T-helper 2 cell treated with Interferon-gamma antibody and Interleukin-4, amounts not matched to agents 5 μg/mL and 100 μg/mL, for 36 hours (primary cell): Measurements from ENCODE around the gene SLC9A9.
A peak's percentile ranks its signal among the peaks of the same experiment; 100 is the strongest.
"Not testable (repeated sequence)": the region's sequence is repeated elsewhere in the genome, so short reads cannot be mapped to it uniquely, and the experiment has no call there.

Experiments used
- DNase-seq: peaks from one replicate; pipeline ENCODE4 v3.0.0; 2021; ENCODE audit warnings: low spot score
- H3K27ac Mint-ChIP-seq: one replicate; pipeline ENCODE4 v1.8.0; 2021; ENCODE audit warnings: mild to moderate bottlenecking, mixed read lengths
- H3K27me3 Mint-ChIP-seq: one replicate; pipeline ENCODE4 v1.8.0; 2021; ENCODE audit warnings: low read depth, mixed read lengths
- H3K36me3 Mint-ChIP-seq: one replicate; pipeline ENCODE4 v1.8.0; 2021; ENCODE audit warnings: low read depth, mixed read lengths
- H3K4me1 Mint-ChIP-seq: one replicate; pipeline ENCODE4 v1.8.0; 2021; ENCODE audit warnings: low read depth, mixed read lengths
- H3K4me3 Mint-ChIP-seq: one replicate; pipeline ENCODE4 v1.8.0; 2022; ENCODE audit warnings: mild to moderate bottlenecking, moderate library complexity, mixed read lengths
- H3K9me3 Mint-ChIP-seq: one replicate; pipeline ENCODE4 v1.8.0; 2021; ENCODE audit warnings: mixed read lengths

The SLC9A9 gene

GRCh38 chr3:143288944-143289343, 559.3 kb downstream of the SLC9A9 start:
- Mint-ChIP-seq H3K9me3 (no peaks in the 10 kb centered on the region), H3K4me3 (no peak overlapping the region), H3K36me3 (no peaks in the 10 kb centered on the region), H3K27me3 (no peaks in the 10 kb centered on the region), H3K4me1 (peaks cover 6% of the 10 kb centered on the region), H3K27ac (no peak overlapping the region)
- no peak for DNase-seq

DNA sequence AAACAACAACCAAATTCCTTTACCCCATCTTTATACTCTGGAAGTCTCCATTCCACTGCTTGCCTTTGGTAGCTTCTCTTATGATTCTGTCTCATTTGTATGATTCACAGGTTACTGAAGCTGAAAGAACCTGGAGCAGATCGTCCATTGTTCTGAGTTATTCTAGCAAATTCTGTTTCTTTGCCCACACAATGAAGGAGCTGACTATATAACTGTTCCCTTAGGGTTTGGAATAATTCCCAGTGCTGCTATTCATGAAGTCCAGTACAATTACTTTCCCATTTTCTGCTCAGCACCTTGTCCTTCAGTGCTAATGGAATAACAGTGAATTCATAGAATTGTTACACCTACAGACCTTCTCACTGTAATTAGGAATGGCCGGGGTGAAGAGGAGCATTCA, 560.9 kb downstream of the SLC9A9 start:
- peaks cover 3% of the 10 kb centered on the region for H3K4me1 Mint-ChIP-seq
- no peaks in the 10 kb centered on the region for H3K36me3 Mint-ChIP-seq
- no peak overlapping the region for H3K27ac Mint-ChIP-seq
- H3K9me3 Mint-ChIP-seq = no peaks in the 10 kb centered on the region
- DNase-seq = no peak
- H3K27me3 Mint-ChIP-seq = no peaks in the 10 kb centered on the region
- H3K4me3 Mint-ChIP-seq = no peak overlapping the region

DNA sequence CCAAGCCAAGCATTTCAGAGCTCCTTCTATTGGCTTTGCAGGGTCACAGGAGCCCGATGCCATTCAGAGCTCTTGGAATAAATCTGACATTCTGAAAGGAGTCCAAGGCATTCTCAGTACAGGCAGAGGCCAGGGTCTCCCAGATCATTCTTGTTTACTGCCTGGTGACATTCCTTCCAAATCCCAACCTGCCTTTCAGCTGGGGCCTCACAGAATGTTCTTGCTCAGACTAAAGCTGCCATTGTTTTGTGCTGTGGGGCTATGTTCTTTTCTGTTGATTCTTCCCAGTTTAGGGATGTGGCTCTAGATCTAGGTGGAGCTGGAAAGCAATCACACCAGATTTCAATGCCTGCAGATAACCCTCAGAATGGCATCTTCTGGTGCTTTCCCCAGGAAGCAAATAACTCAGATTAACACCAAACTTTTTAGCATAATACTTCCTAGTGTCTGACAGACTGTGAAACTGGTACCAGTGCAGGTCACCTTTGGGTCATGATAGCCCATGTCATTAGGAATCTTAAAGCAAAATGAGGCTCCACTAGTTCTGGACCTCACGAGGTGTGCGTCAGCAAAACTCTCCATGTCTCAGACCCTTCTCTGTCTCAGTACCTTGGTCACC, 561.8 kb downstream of the SLC9A9 start:
- H3K27ac Mint-ChIP-seq = no peak overlapping the region
- H3K36me3 Mint-ChIP-seq = no peaks in the 10 kb centered on the region
- no peak overlapping the region for H3K4me3 Mint-ChIP-seq
- no peaks in the 10 kb centered on the region for H3K9me3 Mint-ChIP-seq
- H3K27me3 Mint-ChIP-seq = no peaks in the 10 kb centered on the region
- H3K4me1 Mint-ChIP-seq = peaks cover 7% of the 10 kb centered on the region
- no peak for DNase-seq

GRCh38 chr3:143283432-143284128, 564.7 kb downstream of the SLC9A9 start:
- no peak overlapping the region for H3K4me3 Mint-ChIP-seq
- peaks cover 9% of the 10 kb centered on the region for H3K4me1 Mint-ChIP-seq
- no peak overlapping the region for H3K27ac Mint-ChIP-seq
- peaks cover 4% of the 10 kb centered on the region for H3K9me3 Mint-ChIP-seq
- peak; percentile 14 for DNase-seq
- no peaks in the 10 kb centered on the region for H3K27me3 Mint-ChIP-seq
- no peaks in the 10 kb centered on the region for H3K36me3 Mint-ChIP-seq

- no peak for DNase-seq
- H3K36me3 Mint-ChIP-seq = no peaks in the 10 kb centered on the region
- H3K27me3 Mint-ChIP-seq = no peaks in the 10 kb centered on the region
- no peak overlapping the region for H3K4me3 Mint-ChIP-seq
- H3K4me1 Mint-ChIP-seq = peaks cover 17% of the 10 kb centered on the region
- H3K9me3 Mint-ChIP-seq = peaks cover 4% of the 10 kb centered on the region
- no peak overlapping the region for H3K27ac Mint-ChIP-seq
Measured at GRCh38 chr3:143280984-143281383, 567.3 kb downstream of the SLC9A9 start.

- not testable (repeated sequence) for H3K27me3 Mint-ChIP-seq, H3K27ac Mint-ChIP-seq, H3K9me3 Mint-ChIP-seq, H3K4me3 Mint-ChIP-seq, DNase-seq, H3K36me3 Mint-ChIP-seq
- peaks cover 17% of the 10 kb centered on the region for H3K4me1 Mint-ChIP-seq
Measured at GRCh38 chr3:143279567-143279966, 568.7 kb downstream of the SLC9A9 start.

DNA sequence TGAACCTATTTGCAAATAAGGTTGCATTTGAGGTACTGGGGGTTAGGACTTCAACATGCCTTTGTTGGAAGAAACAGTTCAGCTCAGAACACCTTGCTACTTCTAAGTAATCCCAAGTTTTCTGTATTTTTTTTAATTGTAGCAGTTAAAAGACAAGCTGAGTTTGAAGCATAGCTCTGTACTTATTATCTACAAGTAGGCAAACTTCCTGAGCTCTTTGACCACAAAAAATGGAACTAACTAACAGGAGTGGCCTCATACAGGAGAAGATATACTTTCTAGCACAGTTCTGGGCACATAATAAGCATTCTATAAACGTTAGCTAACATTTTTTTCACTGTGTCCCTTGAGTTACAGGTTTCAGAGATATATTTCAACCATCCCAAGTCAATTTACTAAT, 569.5 kb downstream of the SLC9A9 start:
- no peaks in the 10 kb centered on the region for H3K36me3 Mint-ChIP-seq
- no peak for DNase-seq
- H3K4me1 Mint-ChIP-seq = peaks cover 17% of the 10 kb centered on the region
- H3K9me3 Mint-ChIP-seq = peaks cover 4% of the 10 kb centered on the region
- H3K4me3 Mint-ChIP-seq = no peak overlapping the region
- no peaks in the 10 kb centered on the region for H3K27me3 Mint-ChIP-seq
- no peak overlapping the region for H3K27ac Mint-ChIP-seq

DNA sequence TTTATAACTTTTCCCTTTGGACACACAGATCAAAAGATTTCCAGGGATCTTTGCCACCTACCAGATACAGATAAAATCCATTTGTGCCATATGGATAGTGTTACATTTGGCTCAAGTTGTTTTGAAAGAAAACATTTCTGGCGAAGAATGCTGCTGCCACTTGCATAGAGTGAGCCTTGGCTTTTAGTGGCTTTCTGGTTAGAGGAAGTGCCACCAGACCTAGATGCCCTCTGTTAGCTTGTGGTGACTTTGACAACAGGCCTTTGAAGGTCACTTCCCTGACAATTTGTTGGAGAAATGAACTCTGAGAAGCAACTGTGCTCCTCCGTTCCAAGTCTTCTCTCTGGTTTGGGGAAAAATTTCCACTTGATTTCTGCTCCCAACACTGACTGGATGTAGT, 570.7 kb downstream of the SLC9A9 start:
- Mint-ChIP-seq H3K27me3 (no peaks in the 10 kb centered on the region), H3K4me1 (peaks cover 17% of the 10 kb centered on the region), H3K9me3 (peaks cover 4% of the 10 kb centered on the region), H3K27ac (no peak overlapping the region), H3K4me3 (no peak overlapping the region), H3K36me3 (no peaks in the 10 kb centered on the region)
- DNase-seq = no peak

DNA sequence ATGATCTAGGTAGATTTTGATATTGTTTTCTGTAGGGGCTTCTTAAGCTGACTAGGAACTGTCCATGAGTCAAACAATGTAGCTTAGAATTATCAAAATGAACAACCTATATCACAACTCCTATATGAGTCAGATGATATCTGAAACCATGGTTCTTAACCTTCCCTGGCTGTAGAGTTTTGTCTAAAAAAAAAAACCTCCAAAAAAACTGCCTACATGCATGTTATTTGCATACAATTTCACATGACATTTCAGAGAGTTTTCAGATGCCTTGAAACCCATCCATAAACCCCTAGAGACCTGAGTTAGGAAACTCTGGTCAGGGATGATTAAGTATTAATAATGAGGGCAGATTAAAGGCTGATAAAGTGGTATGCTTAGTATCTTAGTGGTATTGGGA, 571.7 kb downstream of the SLC9A9 start:
- Mint-ChIP-seq H3K4me1 (peaks cover 14% of the 10 kb centered on the region), H3K9me3 (peaks cover 4% of the 10 kb centered on the region), H3K36me3 (no peaks in the 10 kb centered on the region), H3K4me3 (no peak overlapping the region), H3K27me3 (no peaks in the 10 kb centered on the region), H3K27ac (no peak overlapping the region)
- no peak for DNase-seq

GRCh38 chr3:143273975-143274690, 574.1 kb downstream of the SLC9A9 start:
- H3K27ac Mint-ChIP-seq = no peak overlapping the region

DNA sequence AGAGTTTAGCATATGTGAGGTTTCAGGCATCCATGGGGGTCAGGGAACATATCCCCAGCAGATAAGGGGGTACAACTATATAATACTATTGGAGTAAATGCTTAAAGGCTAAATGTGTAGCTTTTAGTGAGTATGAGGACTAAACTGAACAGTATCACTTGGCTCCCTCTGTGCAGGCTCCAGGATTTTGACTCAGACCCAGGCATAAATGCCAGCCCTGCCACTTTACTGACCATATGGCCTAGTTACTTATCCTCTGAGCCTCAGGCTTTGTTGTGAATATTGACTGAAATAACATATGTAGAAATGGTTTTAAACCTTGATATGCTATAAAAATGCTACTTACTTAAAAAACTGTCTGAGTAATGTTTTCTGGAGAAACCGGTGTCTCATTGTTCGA, 577.1 kb downstream of the SLC9A9 start:
- no peak for DNase-seq
- no peak overlapping the region for H3K4me3 Mint-ChIP-seq
- H3K9me3 Mint-ChIP-seq = no peaks in the 10 kb centered on the region
- no peaks in the 10 kb centered on the region for H3K27me3 Mint-ChIP-seq
- no peak overlapping the region for H3K27ac Mint-ChIP-seq
- H3K4me1 Mint-ChIP-seq = peaks cover 4% of the 10 kb centered on the region
- no peaks in the 10 kb centered on the region for H3K36me3 Mint-ChIP-seq

More at GRCh38 chr3:143273975-143274690, 574.1 kb downstream of the SLC9A9 start:
- Mint-ChIP-seq H3K4me1 (peaks cover 14% of the 10 kb centered on the region), H3K9me3 (no peaks in the 10 kb centered on the region), H3K36me3 (no peaks in the 10 kb centered on the region), H3K4me3 (no peak overlapping the region), H3K27me3 (no peaks in the 10 kb centered on the region)
- DNase-seq = no peak

DNA sequence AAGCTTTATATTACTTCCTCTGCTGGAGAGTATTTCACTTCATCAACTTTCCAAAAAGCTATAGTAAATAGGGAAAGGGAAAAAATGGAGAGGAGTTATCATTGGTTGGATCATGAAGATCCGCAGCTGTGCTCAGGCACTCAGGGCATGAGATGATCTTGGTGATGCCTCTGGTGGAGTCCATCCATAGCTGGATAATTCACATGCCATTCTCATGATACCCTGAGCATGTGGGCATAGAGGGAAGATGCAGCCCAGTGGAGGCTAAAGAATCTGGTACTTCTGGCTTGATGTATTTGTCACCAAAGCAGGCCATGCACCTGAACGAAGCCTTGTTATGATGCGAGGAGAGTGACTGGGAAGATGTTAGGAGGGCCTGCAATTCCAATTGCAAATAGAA, 578.5 kb downstream of the SLC9A9 start:
- Mint-ChIP-seq H3K27ac (no peak overlapping the region), H3K4me3 (no peak overlapping the region), H3K36me3 (peaks cover 2% of the 10 kb centered on the region), H3K4me1 (peaks cover 6% of the 10 kb centered on the region), H3K27me3 (no peaks in the 10 kb centered on the region), H3K9me3 (no peaks in the 10 kb centered on the region)
- DNase-seq = no peak

GRCh38 chr3:143267989-143268388, 580.3 kb downstream of the SLC9A9 start:
- Mint-ChIP-seq H3K4me1 (peaks cover 10% of the 10 kb centered on the region), H3K4me3 (no peak overlapping the region), H3K27ac (no peak overlapping the region), H3K27me3 (no peaks in the 10 kb centered on the region), H3K36me3 (peaks cover 3% of the 10 kb centered on the region), H3K9me3 (no peaks in the 10 kb centered on the region)
- no peak for DNase-seq

- no peak for DNase-seq
- H3K9me3 Mint-ChIP-seq = no peaks in the 10 kb centered on the region
- H3K27me3 Mint-ChIP-seq = no peaks in the 10 kb centered on the region
- peaks cover 10% of the 10 kb centered on the region for H3K4me1 Mint-ChIP-seq
- peaks cover 3% of the 10 kb centered on the region for H3K36me3 Mint-ChIP-seq
- H3K4me3 Mint-ChIP-seq = no peak overlapping the region
- H3K27ac Mint-ChIP-seq = no peak overlapping the region
Measured at GRCh38 chr3:143266927-143267326, 581.3 kb downstream of the SLC9A9 start.
